ENCODE measurements around the gene MYH9. TPM values are rescaled to one million over a fixed set of nuclear protein-coding genes. Genes with fewer than 3 reads are reported as not detected.

The MYH9 gene
- total RNA-seq, 4 donors from 2014 or later = 215 to 1,171 (median 400) TPM

DNA sequence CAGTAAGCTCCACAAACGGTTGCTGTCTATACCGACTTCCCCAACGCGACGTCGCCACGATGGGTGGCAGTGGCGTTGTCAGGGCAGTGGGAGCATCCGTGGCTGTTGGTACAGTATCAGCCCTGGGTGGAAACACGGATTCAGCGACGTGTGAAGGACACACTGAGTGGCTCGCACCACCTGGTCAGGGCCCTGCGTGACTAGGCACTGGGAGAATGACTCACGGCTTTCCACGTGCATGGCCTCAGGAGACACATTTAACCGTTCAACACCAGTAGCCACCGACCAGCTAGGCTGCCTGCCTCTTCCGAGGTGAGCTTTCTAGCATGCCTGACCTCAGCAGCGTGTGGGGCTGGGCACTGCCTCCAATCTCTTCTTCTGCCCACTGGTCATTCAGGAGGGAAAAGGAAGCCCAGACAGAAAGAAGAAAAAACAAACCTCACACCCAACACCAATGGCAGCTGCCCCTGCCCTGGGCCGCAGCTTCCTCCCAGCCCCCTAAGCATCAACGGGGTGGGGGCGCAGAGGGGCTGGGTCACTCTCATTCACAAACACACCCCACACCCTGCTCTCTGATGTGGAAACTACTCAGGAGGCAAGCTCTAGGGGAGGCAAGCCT lies 59.0 kb downstream of the MYH9 start:
- Histone ChIP-seq H3K9me3 (no peaks in the 10 kb centered on the region), H3K4me1 (peaks cover 64 to 75% of the 10 kb centered on the region in 2 donors), H3K27me3 (no peaks in the 10 kb centered on the region), H3K27ac (peak overlapping the region; percentile 95 to 100), H3K36me3 (no peaks in the 10 kb centered on the region), H3K4me3 (no peak overlapping the region)
- intact Hi-C loops (cut with DNase I; ENCODE audit: low total_unique reads) = loop anchor here (10.0 kb wide), 1 partner anchor 136 kb away; no protein-coding TSS in a partner anchor
- DNase-seq = peak; percentile 79 to 88
- no peak for TF ChIP-seq CTCF (IDR thresholded peaks at IDR 0.05)
- peak; percentile 23 to 33 for TF ChIP-seq POLR2A (IDR thresholded peaks at IDR 0.05)

- H3K36me3 ChIP-seq = no peaks in the 10 kb centered on the region
- intact Hi-C loops (cut with DNase I; ENCODE audit: low total_unique reads) = loop anchor here (10.0 kb wide), 1 partner anchor 137 kb away; no protein-coding TSS in a partner anchor
- no peak overlapping the region for H3K4me3 ChIP-seq
- DNase-seq = peak in 1 of 2 donors; percentile 76
- H3K4me1 ChIP-seq = peaks cover 63 to 71% of the 10 kb centered on the region in 2 donors
- H3K27me3 ChIP-seq = no peaks in the 10 kb centered on the region
- peak overlapping the region; percentile 95 to 100 for H3K27ac ChIP-seq
- TF ChIP-seq CTCF (IDR thresholded peaks at IDR 0.05) = no peak
- TF ChIP-seq POLR2A (IDR thresholded peaks at IDR 0.05) = no peak
- no peaks in the 10 kb centered on the region for H3K9me3 ChIP-seq
Measured at GRCh38 chr22:36327922-36328551, 59.7 kb downstream of the MYH9 start.

DNA sequence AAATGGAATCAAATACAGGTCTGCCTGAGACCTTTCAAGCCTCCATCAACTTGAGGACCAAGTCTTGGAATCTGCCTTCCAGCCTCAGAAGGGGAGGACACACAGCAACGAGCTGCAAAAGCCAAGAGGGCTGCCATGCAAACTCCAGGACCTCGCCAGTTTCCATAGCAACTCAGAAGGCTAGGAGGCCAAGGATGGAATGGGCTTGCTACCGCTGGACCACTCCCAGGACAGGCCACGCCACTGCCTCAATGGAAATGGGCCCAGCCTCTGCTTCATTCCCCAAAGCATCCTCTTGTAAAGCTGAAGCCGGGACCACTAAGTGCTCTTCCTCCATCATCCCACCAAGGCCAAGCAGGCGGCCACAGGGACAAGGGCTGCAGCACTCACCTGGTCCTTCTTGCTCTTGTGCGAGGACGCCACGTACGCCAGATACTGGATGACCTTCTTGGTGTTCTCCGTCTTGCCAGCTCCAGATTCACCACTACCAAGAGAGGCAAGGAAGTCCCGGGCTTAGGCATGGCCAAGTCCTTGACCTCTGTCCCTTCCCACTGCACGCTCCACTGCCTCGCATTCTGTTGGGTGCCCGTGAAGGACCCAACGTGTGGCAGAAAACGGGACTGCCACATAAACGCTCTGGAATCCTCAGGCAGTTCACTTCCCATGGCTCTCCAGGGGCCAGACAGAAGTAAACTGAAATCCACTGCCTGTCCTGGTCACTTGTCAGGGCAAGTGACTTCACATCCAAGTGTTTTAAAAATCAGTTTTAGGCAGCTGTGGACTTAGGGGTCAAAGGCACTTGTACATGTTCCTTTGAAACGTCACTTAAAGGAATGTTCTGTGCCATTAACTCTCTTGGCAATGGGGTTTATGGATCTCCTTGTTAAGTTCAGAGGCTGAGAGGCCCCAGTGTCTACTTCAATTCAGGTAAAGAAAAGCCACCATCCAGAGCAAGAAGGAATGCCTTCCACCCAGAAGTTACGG lies 61.3 kb downstream of the MYH9 start:
- intact Hi-C loops (cut with DNase I; ENCODE audit: low total_unique reads) = loop anchor here (10.0 kb wide), 1 partner anchor 138 kb away; no protein-coding TSS in a partner anchor
- H3K27ac ChIP-seq = peak overlapping the region; percentile 95 to 100
- H3K27me3 ChIP-seq = no peaks in the 10 kb centered on the region
- no peaks in the 10 kb centered on the region for H3K9me3 ChIP-seq
- H3K4me1 ChIP-seq = peaks cover 55 to 57% of the 10 kb centered on the region in 2 donors
- H3K4me3 ChIP-seq = no peak overlapping the region
- DNase-seq = no peak
- TF ChIP-seq CTCF (IDR thresholded peaks at IDR 0.05) (no peak), POLR2A (IDR thresholded peaks at IDR 0.05) (peak in 1 of 2 donors; percentile 2)
- H3K36me3 ChIP-seq = no peaks in the 10 kb centered on the region

- TF ChIP-seq POLR2A (IDR thresholded peaks at IDR 0.05) = peak; percentile 46 to 53
- TF ChIP-seq CTCF (IDR thresholded peaks at IDR 0.05) = no peak
- peaks cover 44 to 55% of the 10 kb centered on the region in 2 donors for H3K4me1 ChIP-seq
- peak; percentile 72 to 86 for DNase-seq
- intact Hi-C loops (cut with DNase I; ENCODE audit: low total_unique reads) = loop anchor here (10.0 kb wide), 1 partner anchor 139 kb away; no protein-coding TSS in a partner anchor
- H3K9me3 ChIP-seq = no peaks in the 10 kb centered on the region
- H3K4me3 ChIP-seq = no peak overlapping the region
- no peaks in the 10 kb centered on the region for H3K27me3 ChIP-seq
- peak overlapping the region; percentile 95 to 100 for H3K27ac ChIP-seq
- H3K36me3 ChIP-seq = no peaks in the 10 kb centered on the region
Measured at GRCh38 chr22:36325154-36326031, 62.4 kb downstream of the MYH9 start.
